ENCODE results near the gene KDM4C.

DNA sequence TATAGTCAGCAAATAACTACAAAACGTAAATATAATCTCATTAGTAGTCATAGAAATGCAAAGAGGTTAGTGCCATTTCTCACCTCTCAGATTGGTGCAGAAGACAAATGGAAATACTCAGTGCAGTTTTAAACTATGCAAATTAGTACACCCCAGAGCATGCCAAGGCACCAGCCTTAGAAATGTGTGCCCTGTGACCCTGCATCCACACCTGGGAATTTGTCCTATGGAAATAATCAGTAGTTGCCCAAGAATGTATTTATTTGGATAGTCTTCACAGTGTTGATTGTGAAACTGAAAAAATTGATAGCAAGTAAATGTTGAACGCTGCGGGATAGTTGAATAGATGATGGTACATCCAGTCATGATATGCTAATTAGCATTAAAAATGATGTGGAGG lies 152.7 kb downstream of the KDM4C start:
- TF ChIP-seq, protein P1, sequence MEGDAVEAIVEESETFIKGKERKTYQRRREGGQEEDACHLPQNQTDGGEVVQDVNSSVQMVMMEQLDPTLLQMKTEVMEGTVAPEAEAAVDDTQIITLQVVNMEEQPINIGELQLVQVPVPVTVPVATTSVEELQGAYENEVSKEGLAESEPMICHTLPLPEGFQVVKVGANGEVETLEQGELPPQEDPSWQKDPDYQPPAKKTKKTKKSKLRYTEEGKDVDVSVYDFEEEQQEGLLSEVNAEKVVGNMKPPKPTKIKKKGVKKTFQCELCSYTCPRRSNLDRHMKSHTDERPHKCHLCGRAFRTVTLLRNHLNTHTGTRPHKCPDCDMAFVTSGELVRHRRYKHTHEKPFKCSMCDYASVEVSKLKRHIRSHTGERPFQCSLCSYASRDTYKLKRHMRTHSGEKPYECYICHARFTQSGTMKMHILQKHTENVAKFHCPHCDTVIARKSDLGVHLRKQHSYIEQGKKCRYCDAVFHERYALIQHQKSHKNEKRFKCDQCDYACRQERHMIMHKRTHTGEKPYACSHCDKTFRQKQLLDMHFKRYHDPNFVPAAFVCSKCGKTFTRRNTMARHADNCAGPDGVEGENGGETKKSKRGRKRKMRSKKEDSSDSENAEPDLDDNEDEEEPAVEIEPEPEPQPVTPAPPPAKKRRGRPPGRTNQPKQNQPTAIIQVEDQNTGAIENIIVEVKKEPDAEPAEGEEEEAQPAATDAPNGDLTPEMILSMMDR (IDR thresholded peaks at IDR 0.05) = no peak
- no peak for TF ChIP-seq POLR2A (IDR thresholded peaks at IDR 0.05)
- no peak for TF ChIP-seq POLR2AphosphoS5 (IDR thresholded peaks at IDR 0.05)
